Ramos (cell line): ENCODE data around the gene GNRH2.
"Not testable (repeated sequence)": the region's sequence is repeated elsewhere in the genome, so short reads cannot be mapped to it uniquely, and the experiment has no call there.

Experiments used
- in situ Hi-C: fragments of 300-500 bp; cut with MboI; formaldehyde crosslinking; loops from one replicate; pipeline ENCODE4 v1.14.3; 2022; ENCODE audit warnings: low sequenced_read_pairs; ENCODE audit not compliant: unreplicated experiment

Gene GNRH2, protein sequence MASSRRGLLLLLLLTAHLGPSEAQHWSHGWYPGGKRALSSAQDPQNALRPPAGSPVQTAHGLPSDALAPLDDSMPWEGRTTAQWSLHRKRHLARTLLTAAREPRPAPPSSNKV

DNA sequence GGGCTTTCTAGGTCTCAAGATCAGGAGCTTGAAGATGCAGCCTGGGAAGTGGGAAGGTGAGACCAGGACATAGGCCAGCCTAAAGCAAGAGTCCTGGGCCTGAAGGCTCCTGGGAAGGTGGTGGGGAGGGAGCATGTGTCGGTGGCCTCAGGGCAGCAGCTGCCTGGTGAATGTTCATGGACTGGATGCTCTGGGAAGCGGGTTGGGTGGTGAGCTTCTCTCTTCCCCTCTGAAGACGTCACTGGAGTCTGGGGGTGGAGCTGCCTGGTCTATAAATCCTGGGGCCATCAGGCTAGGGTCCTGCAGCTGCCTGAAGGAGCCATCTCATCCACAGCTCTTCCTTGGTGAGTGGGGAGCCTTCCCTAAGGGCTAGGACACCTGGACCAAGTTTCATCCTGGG is at the start of gene GNRH2:
GNRH2 (plus strand) TSS at position 301 of the 400 bp plus-strand sequence. CDS start 793 bp downstream, outside the sequence.
- in situ Hi-C loops: no loop called here

DNA sequence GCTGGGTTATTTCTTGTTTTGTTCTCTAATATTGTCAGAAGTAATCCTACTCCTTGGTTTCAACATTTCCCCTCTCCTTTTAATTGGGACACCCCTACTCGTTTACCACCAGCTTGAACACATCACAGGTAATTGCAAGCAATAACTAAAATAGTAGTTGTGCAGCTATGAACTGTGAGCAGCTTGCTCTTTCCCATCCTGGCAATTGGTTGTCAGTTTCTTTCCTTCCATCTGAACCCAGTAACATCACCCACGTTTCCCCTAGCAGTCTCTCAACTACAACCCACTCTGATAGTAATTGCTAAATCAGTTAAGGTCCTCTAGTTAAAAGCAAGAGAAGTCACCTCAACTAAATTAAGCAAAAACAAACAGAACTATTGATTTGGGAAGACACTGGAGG is 47.6 kb upstream of the GNRH2 start:
- in situ Hi-C loops: no loop called here

DNA sequence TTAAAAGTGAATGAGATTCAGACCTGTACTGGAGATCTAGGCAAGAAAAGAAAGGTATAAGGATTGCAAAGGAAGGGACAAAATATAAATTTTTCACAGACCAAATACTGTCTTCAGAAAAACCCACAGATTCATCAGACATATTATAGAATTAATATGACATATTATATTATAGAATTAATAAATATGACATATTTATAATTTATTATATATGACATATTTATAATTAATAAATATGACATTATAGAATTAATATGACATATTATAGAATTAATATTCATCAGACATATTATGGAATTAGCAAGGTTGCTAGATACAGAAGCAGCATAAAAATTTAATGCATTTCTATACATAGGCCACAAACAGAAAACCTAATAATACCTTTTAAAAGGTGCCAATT is 44.7 kb upstream of the GNRH2 start:
- in situ Hi-C loops: no loop called here

DNA sequence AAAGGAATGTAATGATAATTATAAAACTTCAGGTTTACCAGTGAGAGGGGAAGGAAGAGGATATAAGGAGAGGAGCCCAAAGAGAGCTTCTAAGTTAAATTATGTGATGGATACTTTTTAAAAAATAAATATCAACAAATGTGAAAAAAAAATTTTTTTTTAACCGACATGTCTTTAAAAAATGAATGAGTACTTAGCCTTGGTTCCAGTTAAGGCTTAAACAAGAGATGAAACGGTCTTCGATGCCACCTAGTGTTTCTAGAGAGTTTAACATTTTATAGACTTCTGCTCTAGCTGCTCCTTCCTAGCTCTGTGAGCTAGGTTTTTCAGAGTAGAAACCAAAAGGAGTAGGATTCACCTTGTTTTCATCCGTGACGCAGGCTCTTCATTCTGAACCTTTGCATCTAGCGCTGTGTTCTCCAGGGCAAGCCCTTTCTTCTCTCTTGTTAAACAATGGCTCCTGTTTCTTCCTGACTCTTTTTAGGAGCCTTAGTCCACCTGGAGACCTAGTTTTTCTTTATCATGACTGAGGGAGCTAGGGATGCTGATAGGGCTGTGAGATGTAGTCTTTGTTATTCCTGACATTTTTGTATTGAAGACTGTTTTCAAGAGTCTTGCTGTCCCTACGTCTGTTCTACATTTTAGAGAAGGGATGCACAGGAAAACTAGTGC is 42.4 kb upstream of the GNRH2 start:
- in situ Hi-C loops: no loop called here

DNA sequence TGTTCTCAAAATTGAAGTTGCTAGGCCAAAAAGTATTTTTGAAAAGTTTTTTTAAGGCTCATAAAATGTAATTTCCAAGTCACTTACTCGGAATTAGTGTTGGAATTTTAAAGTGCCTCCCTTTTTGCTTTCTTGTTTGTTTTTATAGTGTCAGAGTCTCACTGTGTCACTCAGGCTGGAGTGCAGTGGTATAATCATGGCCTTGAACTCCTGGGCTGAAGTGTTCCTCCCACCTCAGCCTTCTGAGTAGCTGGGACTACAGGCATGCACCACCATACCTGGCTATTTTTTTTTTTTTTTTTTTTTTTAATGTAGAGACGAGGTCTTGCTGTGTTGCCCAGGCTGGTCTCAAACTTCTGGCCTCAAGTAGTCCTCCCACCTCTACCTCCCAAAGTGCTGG is 40.0 kb upstream of the GNRH2 start:
- in situ Hi-C loops: no loop called here

DNA sequence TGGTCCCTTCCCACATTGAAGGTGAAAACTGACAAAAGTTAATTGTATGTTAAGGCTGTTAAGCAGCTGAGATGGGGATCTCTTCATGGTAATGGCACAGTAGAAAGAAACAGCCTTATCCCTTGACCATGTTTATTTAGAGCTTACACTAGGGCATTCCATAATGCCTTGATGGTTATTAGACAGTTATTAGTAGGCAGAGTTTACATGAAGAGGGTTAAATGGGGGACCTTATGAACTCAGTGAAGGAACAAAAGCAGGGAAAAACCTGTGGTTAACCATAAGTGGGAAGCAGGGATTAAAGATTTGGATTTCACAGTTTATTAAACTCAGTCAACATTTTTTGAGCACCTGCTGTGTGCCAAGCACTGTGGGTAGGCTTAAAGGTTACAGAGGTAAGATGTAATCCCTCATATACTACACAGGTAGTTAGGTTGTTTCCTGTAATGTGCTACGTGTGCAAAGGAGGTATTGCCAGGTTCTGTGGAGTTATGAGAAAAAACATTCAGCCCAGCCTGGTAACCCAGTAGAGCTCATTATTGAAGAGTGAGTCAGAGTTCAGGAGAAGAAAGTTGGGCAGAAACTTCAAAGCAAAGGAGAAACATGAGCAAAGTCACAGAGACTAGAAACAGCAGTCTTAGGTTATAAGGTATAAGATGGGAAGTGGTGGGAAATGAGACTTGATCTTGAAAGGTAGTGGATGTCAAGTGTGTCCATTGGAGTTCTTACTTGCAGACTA is 32.3 kb upstream of the GNRH2 start:
- in situ Hi-C loops: no loop called here

DNA sequence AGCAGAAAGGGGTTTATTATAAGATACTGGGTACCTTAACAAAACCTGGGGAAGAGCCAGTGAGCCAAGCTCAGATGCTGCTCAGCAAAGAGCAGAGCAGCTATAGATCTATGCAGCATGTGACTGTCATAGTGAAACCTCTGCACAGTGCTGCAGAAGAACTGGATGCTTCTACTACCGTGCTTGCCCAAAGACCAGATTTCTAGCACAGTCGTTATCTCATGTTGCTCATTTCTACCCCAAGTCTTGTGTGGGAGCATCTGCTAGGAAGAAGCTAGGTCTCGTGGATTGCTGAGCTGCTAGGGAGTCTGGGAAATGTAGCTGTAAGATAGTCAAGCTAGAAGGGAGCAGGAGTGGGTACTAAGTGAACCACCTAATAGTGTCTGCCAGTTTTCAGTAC is 31.7 kb upstream of the GNRH2 start:
- in situ Hi-C loops: no loop called here

DNA sequence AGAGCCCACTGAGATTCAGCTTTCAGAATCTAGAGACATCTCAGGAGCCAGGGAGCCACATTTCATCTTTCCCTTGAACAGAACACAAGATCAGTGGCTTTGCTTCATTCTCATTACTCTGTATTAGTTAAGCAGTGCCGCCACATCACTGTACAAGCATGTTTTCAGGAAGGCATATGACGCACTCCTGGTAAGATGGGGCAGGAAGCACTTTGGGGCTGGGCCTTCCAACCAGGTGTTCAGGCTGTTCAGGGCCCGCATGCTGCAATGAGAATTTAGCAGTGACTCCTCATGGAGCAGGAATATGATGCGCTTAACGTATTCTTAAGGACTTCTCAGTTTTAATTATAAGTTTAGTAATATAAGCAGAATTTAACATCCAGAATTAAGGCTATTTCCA is 29.7 kb upstream of the GNRH2 start:
- in situ Hi-C loops: no loop called here

DNA sequence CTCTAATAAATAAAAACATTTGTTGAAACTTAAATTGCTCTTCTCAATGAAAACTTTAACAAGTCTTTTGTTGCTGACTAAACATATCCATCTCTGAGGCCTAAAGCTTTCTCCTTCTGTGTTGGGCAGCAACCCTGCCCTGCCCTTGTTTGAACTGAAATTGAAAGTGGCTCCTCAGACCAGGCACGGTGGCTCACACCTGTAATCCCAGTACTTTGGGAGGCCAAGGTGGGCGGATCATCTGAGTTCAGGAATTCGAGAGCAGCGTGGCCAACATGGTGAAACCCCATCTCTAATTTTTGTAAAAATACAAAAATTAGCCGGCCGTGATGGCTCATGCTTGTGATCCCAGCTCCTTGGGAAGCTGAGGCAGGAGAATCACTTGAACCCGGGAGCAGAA is 29.2 kb upstream of the GNRH2 start:
- in situ Hi-C loops: no loop called here

DNA sequence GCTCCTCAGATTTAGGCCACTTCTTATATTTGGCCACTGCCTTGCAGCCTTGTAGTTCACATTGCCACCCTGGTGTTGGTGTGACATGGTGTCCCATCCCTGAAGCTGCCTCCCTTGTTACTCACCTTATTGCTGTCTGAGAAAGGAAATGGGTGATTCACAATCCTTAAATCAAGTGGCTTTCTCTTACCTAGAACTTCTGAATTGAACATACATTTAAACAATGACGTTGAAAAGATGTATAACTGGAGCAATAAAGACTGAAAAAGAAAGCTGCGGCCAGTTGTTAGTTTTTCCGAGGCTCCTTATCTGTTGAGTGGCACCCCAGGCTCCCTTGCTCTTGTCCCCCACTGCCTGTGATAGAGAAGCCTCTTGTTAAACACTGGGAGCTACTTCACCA is 28.8 kb upstream of the GNRH2 start:
- in situ Hi-C loops: no loop called here

DNA sequence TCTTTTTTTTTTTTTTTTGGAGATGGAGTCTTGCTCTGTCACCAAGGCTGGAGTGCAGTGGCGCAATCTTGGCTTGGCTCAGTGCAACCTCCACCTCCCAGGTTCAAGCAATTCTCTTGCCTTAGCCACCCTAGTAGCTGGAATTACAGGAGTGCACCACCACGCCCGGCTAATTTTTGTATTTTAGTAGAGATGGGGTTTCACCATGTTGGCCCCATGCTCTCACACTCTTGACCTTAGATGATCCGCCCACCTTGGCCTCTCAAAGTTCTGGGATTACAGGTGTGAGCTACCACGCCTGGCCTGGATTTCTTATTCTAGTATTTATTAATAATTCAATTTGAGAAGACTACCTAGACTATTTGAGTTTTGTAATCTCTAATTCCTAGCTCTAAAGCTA is 28.1 kb upstream of the GNRH2 start:
- in situ Hi-C loops: not testable (repeated sequence)

DNA sequence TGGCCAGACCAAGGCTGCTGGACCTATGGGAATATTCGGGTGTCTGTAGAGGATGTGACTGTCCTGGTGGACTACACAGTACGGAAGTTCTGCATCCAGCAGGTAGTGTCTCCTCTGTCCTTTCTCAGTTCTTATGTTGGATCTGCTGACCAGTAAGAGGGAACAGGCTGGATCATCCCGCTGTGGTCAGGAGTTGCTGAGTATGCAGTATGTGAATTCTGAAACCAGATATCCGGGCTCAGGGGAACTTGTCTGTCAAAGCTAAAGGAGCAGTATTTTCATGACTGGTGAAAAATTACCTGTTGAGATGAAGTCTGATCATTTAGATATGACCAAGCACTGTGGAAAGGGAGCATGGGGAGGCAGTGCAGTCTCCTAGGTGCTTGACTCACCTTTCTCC is 22.1 kb upstream of the GNRH2 start:
- in situ Hi-C loops: no loop called here

DNA sequence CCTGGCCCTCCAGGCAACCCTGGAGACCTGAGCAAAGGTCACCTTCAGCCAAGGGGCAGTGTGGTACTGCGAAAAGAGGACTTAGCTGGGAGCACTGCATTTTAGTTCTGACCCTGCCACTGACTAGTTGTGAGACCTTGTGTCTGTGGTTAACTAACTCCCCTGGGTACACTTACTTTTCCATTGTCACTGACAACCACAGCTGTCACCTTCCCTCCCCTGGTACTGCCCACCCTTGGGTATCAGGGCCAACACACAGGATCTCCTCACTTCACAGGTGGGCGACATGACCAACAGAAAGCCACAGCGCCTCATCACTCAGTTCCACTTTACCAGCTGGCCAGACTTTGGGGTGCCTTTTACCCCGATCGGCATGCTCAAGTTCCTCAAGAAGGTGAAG is 21.6 kb upstream of the GNRH2 start:
- in situ Hi-C loops: no loop called here

DNA sequence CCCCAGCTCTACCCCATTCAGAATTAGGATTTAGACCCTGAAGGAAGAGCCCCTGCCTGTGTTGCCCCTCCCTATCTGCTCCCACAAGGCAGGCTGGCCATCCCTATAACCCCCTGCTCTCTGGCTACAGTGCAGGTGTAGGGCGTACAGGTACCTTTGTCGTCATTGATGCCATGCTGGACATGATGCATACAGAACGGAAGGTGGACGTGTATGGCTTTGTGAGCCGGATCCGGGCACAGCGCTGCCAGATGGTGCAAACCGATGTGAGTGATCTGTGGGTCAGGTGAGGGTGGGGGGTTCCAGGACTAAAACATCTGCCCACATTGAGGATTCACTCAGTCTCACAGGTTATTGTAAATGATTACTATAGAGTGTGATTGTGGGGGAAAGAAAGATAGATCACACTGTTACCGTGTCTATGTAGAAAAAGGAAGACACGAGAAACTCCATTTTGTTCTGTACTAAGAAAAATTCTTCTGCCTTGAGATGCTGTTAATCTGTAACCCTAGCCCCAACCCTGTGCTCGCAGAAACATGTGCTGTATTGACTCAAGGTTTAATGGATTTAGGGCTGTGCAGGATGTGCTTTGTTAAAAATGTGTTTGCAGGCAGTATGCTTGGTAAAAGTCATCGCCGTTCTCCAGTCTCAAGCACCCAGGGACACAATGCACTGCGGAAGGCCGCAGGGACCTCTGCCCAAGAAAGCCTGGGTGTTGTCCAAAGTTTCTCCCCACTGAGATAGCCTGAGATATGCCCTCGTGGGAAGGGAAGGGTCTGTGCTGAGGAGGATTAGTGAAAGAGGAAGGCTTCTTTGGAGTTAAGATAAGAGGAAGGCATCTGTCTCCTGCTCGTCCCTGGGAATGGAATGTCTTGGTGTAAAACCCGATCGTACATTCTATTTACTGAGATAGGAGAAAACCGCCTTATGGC is 20.6 kb upstream of the GNRH2 start:
- in situ Hi-C loops: not testable (repeated sequence)

DNA sequence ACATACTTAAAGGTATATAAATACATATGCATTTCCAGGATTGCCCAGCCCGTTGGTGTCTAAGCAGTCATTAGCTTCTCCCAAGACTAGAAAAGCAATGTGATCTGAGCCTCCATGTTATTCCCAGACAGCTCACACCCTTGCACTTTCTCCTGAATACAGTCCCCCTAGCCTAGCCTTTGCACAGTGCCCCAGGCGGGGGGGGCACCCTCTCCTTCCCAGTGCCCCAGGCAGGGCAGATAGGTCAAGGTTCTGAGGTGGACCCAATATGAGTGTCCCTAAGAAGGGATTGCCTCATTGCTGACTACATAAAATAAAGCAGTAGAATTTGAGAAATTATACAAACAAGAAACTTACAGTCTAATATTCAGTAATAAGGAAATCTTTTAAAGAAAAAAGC is 15.4 kb upstream of the GNRH2 start:
- in situ Hi-C loops: no loop called here

DNA sequence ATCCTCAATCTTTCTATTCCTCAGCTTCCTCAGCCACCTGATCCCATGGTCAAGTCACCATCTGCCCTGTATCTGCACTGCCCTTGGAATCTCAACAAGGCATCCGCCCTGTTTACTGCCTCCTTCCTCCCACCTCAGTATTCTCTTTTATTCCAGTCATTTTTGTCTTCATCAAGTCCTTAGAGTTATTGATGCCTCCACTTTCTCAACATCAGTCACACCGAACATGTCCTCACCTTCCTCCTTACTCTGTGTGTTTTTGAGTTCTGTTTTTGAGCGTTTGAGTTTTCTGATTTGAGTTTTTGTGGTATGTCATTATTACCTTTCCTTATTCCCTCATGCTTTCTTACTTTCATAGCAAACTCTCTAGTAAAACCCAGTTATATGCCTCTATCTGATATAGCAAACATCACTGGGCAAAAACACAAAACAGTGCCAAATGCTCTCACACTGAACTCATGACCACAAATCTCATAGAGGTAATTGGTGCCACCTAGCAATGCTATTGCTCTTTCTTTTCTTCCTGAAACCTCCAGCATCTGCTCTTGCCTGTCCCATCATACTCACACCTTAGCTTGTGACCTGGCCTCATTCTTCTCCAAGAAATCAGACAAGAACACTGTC is 11.8 kb upstream of the GNRH2 start:
- in situ Hi-C loops: no loop called here

DNA sequence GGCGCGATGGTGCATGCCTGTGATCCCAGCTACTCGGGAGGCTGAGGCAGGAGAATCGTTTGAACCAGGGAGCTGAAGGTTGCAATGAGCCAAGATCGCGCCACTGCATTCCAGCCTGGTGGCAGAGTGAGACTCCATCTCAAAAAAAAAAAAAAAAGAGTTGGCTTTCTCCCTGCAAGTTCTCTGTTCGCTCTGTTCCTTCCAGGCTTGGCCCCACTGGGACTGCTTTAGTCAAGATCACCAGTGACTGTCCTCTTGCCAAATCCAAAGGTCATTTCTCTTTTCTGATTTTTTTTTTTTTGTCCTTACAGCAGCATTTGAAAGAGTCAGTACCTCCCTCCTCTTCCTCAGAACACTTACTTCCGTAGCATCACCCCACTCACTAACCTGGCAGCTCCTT is 10.8 kb upstream of the GNRH2 start:
- in situ Hi-C loops: no loop called here

DNA sequence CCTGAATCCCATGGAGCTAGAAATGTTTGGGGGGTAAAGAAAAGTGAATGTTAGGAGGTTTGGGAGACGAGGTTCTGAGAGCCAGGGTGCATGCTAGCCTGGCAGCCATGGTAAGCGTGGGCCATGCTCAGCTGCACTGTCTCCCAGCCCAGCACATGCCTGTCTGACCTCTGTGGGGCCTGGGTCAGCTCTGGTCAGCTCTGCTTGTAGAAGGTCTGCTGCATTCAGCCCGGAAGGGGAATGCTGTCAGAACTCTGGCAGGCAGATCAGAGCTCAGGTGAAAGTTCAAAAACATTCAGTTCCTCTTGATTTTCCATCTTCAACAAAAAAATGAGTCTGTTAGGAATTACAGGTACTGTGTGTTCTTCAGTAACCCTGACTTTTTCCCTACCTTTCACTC is 5.8 kb upstream of the GNRH2 start:
- in situ Hi-C loops: no loop called here

DNA sequence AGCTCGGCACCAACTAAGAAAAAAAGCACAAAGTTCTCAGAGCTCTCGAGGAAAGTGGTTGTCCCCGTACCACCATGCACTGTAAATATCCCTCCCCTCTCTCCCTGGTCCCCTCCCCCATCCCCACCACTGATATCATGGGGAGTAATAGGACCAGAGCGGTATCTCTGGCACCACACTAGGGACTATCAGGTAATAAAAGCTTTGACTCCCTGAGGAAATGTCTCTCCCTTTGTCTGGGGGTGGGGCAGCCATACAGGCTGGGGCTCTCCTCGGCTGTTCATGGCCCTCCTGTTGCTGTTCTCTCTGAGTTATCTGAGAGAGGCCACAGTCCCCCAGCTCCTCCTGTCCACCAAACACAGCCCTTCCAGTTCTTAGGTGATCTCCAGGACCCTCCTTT is 5.0 kb upstream of the GNRH2 start:
- in situ Hi-C loops: no loop called here

DNA sequence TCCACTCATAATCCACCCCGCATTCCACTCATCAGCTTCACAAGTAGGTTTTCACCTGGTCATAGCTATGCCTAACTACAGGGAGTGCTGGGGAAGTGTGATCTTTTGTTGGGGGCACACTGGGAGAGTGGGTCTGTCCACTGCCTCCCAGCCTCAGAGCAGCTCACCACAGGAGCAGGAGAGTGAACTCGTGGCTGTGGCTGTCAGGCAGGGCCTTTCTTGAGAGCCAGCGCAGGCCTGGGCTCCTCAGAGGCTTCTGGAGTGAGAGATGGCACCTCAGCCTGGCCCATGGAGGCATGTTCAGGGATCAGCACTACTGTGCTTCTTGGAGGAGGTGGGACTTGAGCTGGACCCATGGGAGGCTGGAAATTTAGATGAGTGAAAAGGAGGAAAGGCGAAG is 4.0 kb upstream of the GNRH2 start:
- in situ Hi-C loops: no loop called here
